PC-9 (cell line): ENCODE results near the gene ZNF282.

Experiments used
- CTCF ChIP-seq: fragments of 200-600 bp; sonication (generic); conservative IDR thresholded peaks from 2 replicates; pipeline ENCODE4 v1.6.1; 2017; ENCODE audit warnings: mixed run types, antibody characterized with exemption, mild to moderate bottlenecking, moderate library complexity
- EZH2 ChIP-seq: fragments of 200-600 bp; sonication (generic); IDR thresholded peaks from 2 replicates; pipeline ENCODE4 v1.8.0; 2017; ENCODE audit warnings: antibody characterized with exemption, low read depth

GRCh38 chr7:149216402-149216801, 21.1 kb downstream of the ZNF282 start:
- TF ChIP-seq EZH2 (no peak), CTCF (no peak)
